Suppressor macrophage (primary cell): ENCODE data around the gene BNIP5.
"Not testable (repeated sequence)": the region's sequence is repeated elsewhere in the genome, so short reads cannot be mapped to it uniquely, and the experiment has no call there.

Experiments
- DNase-seq, 4 experiments: peaks; one replicate each; pipeline ENCODE4 v3.0.0-alpha.2; 2020 to 2022

The BNIP5 gene

GRCh38 chr6:36340618-36341454 is 4.1 kb upstream of the BNIP5 start:
- peak; percentile 73 to 88 (median 82) for DNase-seq

- DNase-seq, result no peak
These were observed 3.6 kb upstream of the BNIP5 start for GRCh38 chr6:36340306-36340617.

DNA sequence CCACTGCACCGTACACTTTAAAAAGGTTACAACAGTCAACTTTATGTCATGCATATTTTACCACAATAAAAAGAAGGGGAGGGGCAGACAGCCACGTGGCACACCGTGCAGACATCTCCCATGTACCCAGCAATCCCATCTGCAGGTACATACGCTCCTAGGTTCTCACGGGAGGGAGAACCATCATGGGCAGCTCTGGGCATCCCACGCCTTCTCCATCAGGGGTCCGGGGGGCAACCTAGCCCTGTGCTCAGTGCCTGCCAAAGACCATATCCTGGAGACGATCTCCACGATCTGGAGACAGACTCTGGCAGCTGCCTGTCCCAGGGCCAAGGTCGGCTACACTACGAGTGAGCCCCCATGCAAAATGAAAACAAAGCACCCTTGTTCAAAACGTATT is 2.5 kb upstream of the BNIP5 start:
- DNase-seq, result no peak

- DNase-seq, result not testable (repeated sequence)
These were observed 1.5 kb upstream of the BNIP5 start for GRCh38 chr6:36338223-36338622.

- DNase-seq, result no peak
These were observed 1.1 kb upstream of the BNIP5 start for GRCh38 chr6:36337814-36338213.

- DNase-seq, result no peak
These were observed 429 bp downstream of the BNIP5 start for GRCh38 chr6:36336208-36336710.

DNA sequence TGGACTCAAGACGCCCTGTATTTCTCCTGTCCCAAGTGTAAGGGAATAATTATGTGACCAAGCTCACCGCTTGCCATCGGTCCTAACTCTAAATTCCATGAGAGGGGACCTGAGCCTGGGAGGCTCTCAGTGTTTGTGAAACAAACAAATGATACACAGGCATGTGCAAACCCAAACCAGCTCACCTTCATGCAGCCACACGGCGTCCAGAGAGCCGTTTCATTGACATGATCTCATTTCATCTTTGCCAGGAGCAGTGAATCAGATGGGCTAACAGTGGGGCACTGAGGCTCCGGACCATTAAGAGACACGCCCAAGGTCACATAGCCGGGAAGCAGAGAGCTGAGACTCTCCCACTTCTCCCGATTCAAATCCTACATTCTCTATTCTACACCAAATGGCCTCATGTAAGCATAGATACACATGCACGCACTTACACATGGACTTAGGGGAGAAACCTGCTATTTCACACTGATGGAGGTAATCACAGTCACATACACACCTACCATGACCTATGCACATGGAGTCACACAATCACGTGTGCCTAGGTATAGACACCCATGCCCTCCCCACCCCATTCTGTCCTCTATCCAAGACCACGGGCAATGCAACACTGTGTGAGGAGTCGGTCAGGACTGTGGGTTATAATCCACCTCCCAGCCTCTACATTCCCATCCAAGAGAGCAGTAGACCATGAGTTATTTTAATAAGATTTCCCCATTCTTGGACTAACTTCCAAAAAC is 1.1 kb downstream of the BNIP5 start:
- no peak for DNase-seq

- DNase-seq, result peak in 3 of 4 experiments; percentile 10 to 20 (median 14)
These were observed 1.7 kb downstream of the BNIP5 start for GRCh38 chr6:36334832-36335459.

GRCh38 chr6:36333931-36334725 is 2.6 kb downstream of the BNIP5 start:
- DNase-seq, result peak in 1 of 4 experiments; percentile 24

GRCh38 chr6:36333171-36333895 is 3.4 kb downstream of the BNIP5 start:
- no peak for DNase-seq

GRCh38 chr6:36331381-36331780 is 5.3 kb downstream of the BNIP5 start:
- DNase-seq, result no peak

- no peak for DNase-seq
These were observed 6.3 kb downstream of the BNIP5 start for GRCh38 chr6:36330366-36330765.

- DNase-seq, result no peak
These were observed 6.8 kb downstream of the BNIP5 start for GRCh38 chr6:36329798-36330291.

DNA sequence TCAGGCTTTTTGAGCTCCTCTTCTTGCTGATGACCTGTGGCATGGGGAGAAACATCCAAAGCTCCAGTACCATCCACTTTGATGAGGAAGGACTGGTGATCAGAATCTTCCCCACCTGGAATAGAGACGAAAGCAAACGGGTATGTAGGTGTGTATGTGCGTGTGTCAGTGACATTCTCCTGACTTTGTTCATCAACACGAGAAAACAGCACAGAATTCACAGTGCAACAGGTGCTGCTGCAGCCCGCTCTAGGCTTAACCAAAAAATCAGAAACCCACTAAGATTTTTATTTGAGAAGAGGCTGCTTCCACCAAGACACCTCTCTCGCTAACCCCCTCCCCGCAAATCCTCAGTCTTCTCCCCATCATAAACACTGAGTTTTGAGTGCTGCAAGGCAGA is 8.1 kb downstream of the BNIP5 start:
- DNase-seq, result no peak

DNA sequence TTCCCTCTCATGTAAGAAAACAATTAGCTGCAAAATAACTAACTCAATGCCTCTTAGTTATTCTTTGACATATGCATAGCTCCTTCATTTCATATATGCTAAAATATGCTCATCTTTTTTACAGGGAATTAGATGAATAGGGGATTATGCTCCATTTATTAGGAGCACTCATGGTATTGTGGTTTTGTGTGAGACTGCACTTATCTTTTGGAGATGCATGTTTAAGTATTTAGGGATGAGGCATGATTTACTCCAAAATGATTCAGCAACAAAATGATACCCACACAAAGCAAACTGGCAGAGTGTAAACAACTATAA is 8.8 kb downstream of the BNIP5 start:
- DNase-seq, result no peak

DNA sequence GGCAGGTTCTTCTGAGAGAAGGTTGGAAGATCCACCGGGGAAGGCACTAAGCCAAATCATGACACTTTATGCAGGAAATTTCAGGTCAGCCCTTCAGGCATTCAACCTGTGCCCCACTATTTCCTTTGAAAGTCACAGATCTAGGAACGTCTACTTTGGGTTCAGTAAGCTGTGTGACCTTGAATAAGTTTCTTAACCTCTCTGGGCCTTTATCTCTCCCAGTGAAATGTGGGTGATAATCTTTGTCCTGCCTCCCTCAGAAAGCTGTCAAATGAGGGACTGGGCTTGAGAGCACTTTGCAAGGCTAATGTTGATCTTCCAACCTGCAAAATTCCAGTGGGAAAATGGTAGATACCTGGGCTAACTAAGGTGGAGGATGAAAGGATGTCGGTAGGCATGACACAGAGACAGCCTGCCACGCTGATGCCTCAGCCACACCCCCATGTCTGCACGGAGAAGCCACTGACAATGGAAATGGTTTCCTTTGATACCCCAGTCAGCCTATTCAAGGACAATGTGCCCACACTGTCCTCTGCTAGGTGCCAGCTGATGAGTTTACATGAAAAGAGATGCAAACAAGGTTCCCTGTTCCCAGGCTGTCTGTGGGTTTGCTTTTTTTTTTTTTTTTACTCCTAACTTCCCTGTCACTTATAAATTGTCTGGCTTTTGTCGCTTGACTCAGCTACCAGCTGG is 9.3 kb downstream of the BNIP5 start:
- DNase-seq, result peak; percentile 20 to 61 (median 50)

DNA sequence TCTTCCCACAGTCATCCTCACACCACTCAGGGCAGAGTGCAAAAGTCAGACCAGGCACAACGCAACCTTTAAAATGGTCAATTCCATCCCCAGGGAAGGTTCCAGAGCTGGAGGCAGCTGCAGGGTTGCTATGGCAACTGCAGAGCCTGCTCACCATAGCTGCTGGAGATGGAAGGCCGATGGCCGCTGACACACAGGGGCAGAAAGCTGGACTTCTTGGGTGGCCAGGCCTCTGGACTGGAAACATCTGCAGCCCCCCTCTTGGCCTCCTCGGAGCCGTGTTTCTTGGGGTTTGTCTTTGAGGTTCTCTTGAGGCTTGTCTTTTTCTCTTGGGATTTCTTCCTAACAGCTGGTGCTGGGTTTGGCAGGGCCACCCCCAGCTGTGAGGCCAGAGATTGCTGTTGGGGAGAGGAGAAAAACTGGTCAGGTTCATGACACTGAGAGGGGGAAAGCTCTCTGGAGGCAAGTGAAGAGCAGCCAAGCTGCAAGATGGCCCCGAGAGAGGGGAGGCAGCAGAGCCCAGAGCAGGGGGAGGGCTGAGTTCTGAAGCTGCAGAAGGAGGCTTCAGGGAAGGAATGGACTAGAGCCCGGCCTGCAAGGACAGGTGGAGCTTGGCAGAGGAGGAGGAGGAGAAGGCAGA is 10.2 kb downstream of the BNIP5 start:
- DNase-seq, result no peak

- no peak for DNase-seq
These were observed 12.0 kb downstream of the BNIP5 start for GRCh38 chr6:36324715-36325114.

DNA sequence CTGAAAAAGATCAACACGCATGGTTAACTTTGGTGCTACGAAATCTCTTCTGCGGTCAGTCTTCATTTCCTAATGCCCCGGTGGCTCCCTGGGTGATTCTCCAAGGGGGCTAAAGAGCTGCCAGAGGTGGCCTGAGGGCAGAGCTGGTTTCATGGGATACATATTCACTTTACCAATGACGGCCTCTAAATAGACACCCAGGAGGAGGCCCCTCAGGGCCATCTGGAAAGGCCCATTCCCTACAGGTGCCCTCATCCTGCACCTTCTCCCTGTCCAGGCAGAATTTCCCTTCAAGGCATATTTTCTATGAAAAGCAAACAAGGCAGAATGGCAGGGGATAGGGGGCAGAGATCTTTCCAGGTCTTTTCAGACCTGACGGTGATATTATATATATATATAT is 12.5 kb downstream of the BNIP5 start:
- DNase-seq, result no peak

DNA sequence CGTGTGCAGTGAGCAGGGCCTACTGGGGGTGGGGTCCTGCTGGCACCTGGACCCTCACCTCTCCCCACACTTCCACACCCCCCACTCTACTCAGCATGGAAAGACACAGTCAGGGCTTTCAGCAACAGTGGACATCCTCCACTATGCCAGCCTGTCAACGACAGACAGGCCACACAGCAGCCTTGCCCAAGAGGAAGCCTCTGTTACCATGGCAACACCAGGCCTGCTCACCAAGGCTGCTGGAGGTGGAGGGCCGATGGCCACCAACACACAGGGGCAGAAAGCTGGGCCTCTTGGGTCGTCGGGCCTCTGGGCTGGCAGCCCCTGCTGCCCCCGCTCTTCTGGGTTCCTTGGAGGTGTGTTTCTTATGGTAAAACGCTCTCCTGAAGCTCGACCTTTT is 13.6 kb downstream of the BNIP5 start:
- DNase-seq, result peak in 3 of 4 experiments; percentile 54 to 65 (median 60)

GRCh38 chr6:36322591-36322990 is 14.1 kb downstream of the BNIP5 start:
- no peak for DNase-seq
